ENCODE measurements around the gene ELF1. TPM values are rescaled to one million over a fixed set of nuclear protein-coding genes. Genes with fewer than 3 reads are reported as not detected.

Gene ELF1
- polyA plus RNA-seq, 2 of the 4 experiments (the other 2 are of a cell fraction) = 24.9 to 45.0 TPM

- TF ChIP-seq JUN (IDR thresholded peaks at IDR 0.05) (no peak), MYC (IDR thresholded peaks at IDR 0.05; ENCODE audit: borderline replicate concordance, low read length) (no peak), EHMT2 (IDR thresholded peaks at IDR 0.05; ENCODE audit: low read depth) (no peak), E2F6 (IDR thresholded peaks at IDR 0.05; ENCODE audit: borderline replicate concordance, low read depth) (no peak), USF2 (IDR thresholded peaks at IDR 0.05) (no peak), MAZ (IDR thresholded peaks at IDR 0.05; ENCODE audit: borderline replicate concordance, low read depth, low read length) (no peak), CHD4 (IDR thresholded peaks at IDR 0.05; ENCODE audit: borderline replicate concordance) (no peak), HOXA7 (CRISPR knock-in tag; IDR thresholded peaks at IDR 0.05) (no peak), MAX (IDR thresholded peaks at IDR 0.05) (no peak), RFX5 (IDR thresholded peaks at IDR 0.05) (no peak), ZC3H11A (IDR thresholded peaks at IDR 0.05) (no peak), RNF2 (IDR thresholded peaks at IDR 0.05; ENCODE audit: borderline replicate concordance, low read depth) (no peak), CBX2 (IDR thresholded peaks at IDR 0.05; ENCODE audit: borderline replicate concordance, low read depth) (no peak), TFCP2L1 (CRISPR knock-in tag; IDR thresholded peaks at IDR 0.05) (no peak), ELK1 (IDR thresholded peaks at IDR 0.05; ENCODE audit: low read depth, low read length) (no peak), GATA3 (IDR thresholded peaks at IDR 0.05; ENCODE audit: borderline replicate concordance) (no peak)
- TF ChIP-seq, protein P1, sequence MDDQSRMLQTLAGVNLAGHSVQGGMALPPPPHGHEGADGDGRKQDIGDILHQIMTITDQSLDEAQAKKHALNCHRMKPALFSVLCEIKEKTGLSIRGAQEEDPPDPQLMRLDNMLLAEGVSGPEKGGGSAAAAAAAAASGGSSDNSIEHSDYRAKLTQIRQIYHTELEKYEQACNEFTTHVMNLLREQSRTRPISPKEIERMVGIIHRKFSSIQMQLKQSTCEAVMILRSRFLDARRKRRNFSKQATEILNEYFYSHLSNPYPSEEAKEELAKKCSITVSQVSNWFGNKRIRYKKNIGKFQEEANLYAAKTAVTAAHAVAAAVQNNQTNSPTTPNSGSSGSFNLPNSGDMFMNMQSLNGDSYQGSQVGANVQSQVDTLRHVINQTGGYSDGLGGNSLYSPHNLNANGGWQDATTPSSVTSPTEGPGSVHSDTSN (IDR thresholded peaks at IDR 0.05) = no peak
- Histone ChIP-seq H3K4me3 (no peak overlapping the region), H3K4me2 (no peak overlapping the region), H3K27ac (no peak overlapping the region), H3K9me3 (no peaks in the 10 kb centered on the region), H3K4me1 (no peaks in the 10 kb centered on the region)
- POLR2A ChIA-PET = no interaction called here
- no peak for DNase-seq (ENCODE audit: low read depth in 1 of 2, low spot score in 1 of 2)
- CTCF ChIA-PET = interaction anchor here (0.6 kb wide), 1 partner anchor 100 kb away, joined by 3 read pairs; no protein-coding TSS in a partner anchor
- no peak for ATAC-seq
- no peak for FAIRE-seq
Measured at GRCh38 chr13:40897053-40897452, 122.1 kb downstream of the ELF1 start.

DNA sequence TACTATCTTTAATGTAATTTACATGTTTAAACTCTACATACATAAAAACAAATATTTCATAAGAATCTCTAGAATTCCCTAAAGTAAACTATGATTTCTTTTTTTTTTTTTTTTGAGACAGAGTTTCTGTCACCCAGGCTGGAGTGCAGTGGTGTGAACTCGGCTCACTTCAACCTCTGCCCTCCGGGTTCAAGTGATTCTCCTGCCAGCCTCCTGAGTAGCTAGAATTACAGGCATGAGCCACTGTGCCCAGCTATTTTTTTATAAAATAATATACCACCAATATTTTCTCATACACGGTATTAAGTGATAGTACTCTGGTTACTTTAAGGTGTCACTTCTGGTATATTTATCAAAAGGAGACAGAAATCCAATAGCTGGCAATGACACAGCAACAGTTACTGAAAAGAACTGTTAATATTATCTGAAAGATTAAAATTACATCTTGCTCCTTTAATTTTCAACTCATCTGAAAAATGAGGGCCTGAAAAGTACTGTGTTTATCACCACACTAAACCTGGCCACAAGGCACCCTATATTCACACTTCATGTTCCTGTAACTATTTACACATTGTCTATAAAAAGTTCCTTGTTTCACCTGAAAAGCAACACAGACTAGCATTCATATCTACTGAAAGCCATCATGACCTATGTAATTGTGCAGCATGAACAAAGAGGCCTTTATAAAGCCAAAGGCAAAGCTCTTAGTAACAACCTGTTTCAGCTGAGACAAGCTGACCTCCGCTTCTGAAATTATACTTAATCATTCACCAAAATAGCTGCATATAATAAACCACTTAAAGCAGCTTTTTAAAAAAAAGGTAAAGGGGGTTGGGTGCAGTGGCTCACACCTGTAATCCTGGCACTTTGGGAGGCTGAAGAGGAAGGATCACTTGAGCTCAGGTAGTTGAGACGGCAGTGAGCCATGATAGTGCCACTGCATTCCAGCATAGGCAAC is 123.6 kb downstream of the ELF1 start:
- POLR2A ChIA-PET = no interaction called here
- FAIRE-seq = no peak
- no peak overlapping the region for H3K4me3 ChIP-seq
- no peak for TF ChIP-seq ZNF302 (CRISPR knock-in tag; IDR thresholded peaks at IDR 0.05)
- TF ChIP-seq ESRRA (IDR thresholded peaks at IDR 0.05; ENCODE audit: borderline replicate concordance, low read length) = no peak
- no peak for TF ChIP-seq HOXA7 (CRISPR knock-in tag; IDR thresholded peaks at IDR 0.05)
- no peak for TF ChIP-seq CBX8 (IDR thresholded peaks at IDR 0.05)
- TF ChIP-seq RAD21 (conservative IDR thresholded peaks at IDR 0.05 in 1 of 2, IDR thresholded peaks at IDR 0.05 in 1 of 2) = no peak
- no peak for TF ChIP-seq HOXB13 (CRISPR knock-in tag; IDR thresholded peaks at IDR 0.05; ENCODE audit: low read depth)
- TF ChIP-seq, protein P2, sequence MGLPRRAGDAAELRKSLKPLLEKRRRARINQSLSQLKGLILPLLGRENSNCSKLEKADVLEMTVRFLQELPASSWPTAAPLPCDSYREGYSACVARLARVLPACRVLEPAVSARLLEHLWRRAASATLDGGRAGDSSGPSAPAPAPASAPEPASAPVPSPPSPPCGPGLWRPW (IDR thresholded peaks at IDR 0.05) = no peak
- TF ChIP-seq POLR2A (IDR thresholded peaks at IDR 0.05; ENCODE audit: low read length) = no peak
- TF ChIP-seq EHMT2 (IDR thresholded peaks at IDR 0.05; ENCODE audit: low read depth) = no peak
- TF ChIP-seq SREBF2 (IDR thresholded peaks at IDR 0.05) = no peak
- TF ChIP-seq RARB (CRISPR knock-in tag; IDR thresholded peaks at IDR 0.05) = no peak
- no peak for TF ChIP-seq CBX2 (IDR thresholded peaks at IDR 0.05; ENCODE audit: borderline replicate concordance, low read depth)
- no peak for TF ChIP-seq HEYL (CRISPR knock-in tag; IDR thresholded peaks at IDR 0.05)
- TF ChIP-seq KDM5A (IDR thresholded peaks at IDR 0.05) = no peak
- TF ChIP-seq JUN (IDR thresholded peaks at IDR 0.05) = no peak
- no peak for TF ChIP-seq MAFK (IDR thresholded peaks at IDR 0.05; ENCODE audit: partially characterized antibody)
- no peak for TF ChIP-seq E2F6 (IDR thresholded peaks at IDR 0.05; ENCODE audit: borderline replicate concordance, low read depth)
- TF ChIP-seq PHF8 (IDR thresholded peaks at IDR 0.05; ENCODE audit: borderline replicate concordance, low read depth) = no peak
- no peak for TF ChIP-seq CTCF (IDR thresholded peaks at IDR 0.05)

More for the DNA sequence above, 123.6 kb downstream of the ELF1 start:
- H3K4me2 ChIP-seq = no peak overlapping the region
- CTCF ChIA-PET = no interaction called here
- DNase-seq (ENCODE audit: low read depth in 1 of 2, low spot score in 1 of 2) (no peak), ATAC-seq (no peak)
- no peaks in the 10 kb centered on the region for H3K9me3 ChIP-seq
- H3K4me1 ChIP-seq = no peaks in the 10 kb centered on the region
- 84% methylated on average over 5 of the region's 5 CpGs for WGBS (ENCODE audit: missing lambda C conversion rate)
- no peak overlapping the region for H3K27ac ChIP-seq
